ENCODE measurements around the gene MT2A.

The MT2A gene

GRCh38 chr16:56658327-56658875 is 50.0 kb downstream of the MT2A start:
- no peak for TF ChIP-seq CTCF (IDR thresholded peaks at IDR 0.05; ENCODE audit: borderline replicate concordance, control extremely low read depth, extremely low read depth, insufficient read depth, missing control alignments)
- DNase-seq (ENCODE audit: low spot score) = no peak
- in situ Hi-C loops (cut with MboI; ENCODE audit: low sequenced_read_pairs, unreplicated experiment) = no loop called here

Measured in GM13976 (cell line).